ENCODE measurements around the gene SENP8.
"Not testable (repeated sequence)": the region's sequence is repeated elsewhere in the genome, so short reads cannot be mapped to it uniquely, and the experiment has no call there.

SENP8 gene

DNA sequence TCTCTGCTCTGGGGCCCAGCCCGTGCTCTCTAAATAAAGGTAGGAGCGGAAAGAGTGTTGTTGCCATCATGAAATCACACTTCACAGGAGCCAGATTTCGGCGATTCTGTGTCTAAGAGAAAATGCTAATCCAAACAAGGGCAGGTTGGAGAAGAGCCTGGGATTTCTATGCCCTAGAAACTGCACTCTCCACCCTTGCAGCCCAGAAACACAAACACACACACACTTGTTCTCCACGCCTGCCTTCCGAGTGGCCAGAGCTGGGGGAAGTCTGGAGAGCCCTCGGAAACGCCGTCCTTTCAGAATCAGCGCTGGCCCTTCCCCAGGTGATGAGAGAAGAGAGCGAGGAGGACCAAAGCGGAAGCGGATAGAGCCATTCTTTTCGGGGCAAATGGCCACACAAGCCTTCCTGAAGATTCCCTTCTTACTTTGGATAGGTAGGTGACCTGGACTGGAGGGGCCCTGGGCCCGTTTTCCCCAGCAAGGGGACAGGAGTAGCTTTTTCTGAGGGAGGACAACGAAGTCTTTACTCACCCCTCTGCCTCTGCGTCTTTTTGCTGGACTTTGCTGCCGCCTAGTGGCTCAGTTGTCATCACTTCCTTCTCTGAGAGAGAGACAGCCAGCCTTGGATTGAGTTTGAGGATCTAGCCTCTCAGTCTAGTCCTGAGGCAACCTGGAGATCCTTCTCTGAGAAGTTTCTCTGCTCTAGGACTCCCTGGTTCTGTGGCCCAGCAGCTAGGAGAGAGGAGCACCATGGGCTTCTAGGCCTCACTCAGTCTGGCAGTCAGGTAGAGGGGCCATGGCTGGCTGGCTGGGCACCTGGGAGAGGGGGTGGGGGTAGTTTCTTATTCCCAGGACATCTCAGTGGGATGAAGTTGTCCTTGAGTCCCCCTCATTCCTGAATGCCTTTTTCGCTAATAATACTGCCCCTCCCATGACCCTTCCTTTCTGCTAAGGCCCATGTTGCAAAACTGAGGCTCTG lies 37.7 kb downstream of the SENP8 start:
- peak; percentile 79 for DNase-seq

DNA sequence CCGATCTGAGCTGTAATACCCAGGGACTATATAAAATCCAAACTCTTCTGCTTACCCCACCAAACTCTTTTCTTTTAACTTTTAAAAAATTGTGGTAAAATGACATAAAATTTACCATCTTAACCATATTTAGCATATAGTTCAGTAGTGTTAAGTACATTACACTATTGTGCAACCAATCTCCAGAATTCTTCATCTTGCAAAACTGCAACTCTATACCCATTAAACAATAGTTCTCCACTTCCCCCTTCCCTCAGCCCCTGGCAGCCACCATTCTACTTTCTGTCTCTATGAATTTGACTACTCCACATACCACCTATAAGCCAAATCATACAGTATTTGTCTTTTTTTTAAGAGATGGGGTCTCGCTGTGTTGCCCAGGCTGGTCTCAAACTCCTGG lies 38.7 kb downstream of the SENP8 start:
- DNase-seq, result no peak

DNA sequence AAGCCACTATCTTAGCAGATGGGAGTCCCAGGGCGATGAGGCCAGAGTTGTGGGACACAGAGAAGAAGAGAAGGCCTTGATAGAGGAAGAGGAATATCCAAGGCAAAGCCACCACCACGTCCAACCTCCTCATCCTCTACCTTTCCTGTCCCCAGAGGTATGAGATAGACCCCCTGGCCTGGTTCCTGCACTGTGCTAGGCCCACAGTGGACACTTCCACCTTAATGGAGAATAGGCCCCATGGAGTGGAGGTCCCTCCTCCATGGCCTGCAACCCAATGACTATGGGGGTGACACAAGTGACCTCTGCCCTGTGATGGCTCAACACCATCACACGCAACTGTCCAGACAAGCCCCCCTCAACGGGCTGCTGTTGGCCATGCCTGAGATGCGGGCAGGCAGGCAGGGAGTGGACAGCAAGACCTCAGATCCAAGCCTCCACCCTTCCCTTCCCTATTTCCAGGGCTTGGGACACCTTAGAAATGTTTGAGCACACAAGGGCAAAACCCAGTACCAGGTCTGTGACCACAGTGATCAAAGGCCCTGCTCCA lies 42.6 kb downstream of the SENP8 start:
- DNase-seq, result no peak

DNA sequence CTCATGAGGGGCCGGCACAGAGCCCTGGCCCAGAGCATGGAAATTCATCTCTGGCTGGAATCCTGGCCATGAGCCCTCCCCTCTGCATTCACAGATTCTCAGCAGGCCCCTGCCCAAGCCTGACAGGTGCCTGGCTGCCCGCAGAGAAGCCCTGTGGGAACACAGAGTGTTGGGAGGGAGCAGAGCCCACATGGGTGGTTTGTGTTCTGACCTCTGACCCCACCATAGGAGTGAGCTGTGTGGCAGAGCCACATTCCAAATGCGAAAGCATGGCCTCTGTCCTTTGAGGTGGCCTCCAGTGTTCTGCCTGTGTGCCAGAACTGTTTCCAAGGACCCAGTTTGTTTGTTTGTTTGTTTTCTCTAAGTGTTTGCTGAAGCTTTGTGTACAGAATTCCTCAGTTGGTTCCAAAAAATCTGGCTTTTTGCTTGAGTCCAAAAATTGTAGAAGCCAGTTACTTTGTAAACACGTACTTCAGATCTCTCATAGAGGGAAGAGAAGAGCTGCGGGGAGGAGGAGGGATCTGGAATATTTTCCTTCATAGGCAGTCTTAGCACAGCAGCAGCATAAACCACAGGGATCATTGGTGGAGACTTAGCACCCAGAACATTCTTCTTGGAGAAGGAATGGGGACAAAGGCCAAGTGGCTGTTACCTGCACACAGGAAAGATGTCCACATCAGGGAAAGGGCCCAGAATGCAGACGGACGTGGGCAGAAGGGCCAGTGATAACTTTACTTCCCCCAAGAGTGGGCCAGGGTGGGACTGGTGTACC lies 43.3 kb downstream of the SENP8 start:
- DNase-seq, result no peak

DNA sequence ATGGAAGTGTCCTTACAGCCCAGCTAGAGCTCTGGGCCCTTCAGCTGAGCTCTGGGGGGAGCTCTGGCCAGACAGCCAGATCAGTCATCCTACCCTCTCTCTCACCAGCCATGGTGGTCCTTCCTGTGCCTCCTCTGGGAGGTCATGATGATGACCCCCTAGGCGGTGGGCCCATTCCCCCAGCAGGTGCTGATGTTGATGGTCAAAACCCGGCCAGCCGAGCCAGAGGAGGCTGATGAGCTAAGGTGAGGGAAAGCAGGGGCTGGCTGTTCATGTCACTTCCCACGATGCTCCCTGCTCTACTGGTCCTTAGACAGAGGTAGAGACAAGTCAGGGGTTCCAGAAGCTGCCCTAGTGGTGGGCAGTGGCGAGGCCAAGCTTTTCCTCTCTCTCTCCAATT lies 44.4 kb downstream of the SENP8 start:
- DNase-seq, result no peak

DNA sequence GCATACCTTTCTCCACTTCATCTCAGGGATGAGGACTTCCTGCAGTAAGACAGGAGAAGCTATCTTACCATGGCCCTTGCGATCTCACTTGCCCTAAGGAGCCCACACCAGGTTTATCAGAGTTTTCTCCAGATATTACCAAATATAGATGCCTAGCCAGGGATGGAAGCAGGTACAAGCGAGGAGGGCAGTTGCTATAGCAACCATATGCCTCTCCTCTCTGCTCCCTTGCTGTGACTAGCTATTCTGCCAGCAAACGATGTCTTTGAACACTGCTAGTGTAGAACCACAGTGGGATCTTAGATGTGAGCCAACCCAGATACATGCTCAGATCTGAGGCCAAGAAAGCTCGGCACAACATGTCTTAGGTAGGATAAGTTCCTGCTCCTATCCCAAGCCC lies 45.5 kb downstream of the SENP8 start:
- no peak for DNase-seq

DNA sequence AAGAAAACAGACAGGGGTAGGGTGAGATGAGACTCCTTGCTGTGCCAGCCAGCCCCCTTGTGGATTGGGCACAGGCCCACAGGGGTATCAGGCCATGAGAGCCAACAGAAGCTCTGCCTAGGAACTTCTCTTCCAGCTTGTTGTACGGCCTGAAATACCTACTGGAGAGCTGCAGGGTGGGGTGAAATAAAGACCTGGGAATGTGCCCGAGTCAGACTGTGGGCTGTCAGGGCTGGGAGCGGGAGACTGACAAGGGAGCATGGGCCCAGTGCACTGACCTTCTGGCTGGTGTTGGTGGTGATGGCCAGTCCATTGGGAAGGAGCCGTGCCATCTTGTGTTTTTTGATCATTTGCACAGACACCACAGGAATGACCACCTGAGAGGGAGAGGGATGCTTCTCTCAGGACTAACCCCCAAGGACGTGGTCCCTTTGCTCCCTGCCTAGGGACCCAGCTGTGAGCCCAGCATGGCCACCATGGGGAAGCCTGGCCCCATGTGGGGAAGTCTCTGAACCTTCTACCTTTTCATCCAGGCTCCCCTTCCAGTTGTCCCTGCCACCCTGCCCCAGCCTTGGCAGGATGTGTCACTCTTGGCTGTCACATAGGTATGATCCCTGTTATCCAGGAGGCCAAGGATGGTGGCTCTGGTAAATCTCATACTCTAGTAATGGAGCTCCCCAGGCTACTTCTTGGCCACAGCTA lies 48.7 kb downstream of the SENP8 start:
- no peak for DNase-seq

DNA sequence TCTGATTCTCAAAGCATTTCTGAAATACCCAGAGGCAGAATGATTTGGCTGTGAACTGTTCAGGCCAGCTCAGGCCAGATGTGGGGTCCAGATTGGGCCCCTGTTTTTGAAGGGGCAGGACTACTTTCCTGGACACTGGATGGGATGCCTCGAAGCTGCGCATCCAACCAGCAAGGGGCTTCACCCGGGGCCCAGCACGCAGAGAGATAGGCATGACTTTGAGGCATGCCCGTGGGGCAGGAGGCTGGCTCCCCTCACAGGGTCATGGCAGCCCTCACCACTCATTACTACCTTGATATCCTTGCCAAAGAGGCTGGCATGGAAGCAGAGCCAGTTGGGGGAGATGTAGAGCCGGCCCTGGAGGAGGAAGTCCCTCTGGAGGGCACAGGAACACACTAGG lies 49.2 kb downstream of the SENP8 start:
- DNase-seq, result no peak

DNA sequence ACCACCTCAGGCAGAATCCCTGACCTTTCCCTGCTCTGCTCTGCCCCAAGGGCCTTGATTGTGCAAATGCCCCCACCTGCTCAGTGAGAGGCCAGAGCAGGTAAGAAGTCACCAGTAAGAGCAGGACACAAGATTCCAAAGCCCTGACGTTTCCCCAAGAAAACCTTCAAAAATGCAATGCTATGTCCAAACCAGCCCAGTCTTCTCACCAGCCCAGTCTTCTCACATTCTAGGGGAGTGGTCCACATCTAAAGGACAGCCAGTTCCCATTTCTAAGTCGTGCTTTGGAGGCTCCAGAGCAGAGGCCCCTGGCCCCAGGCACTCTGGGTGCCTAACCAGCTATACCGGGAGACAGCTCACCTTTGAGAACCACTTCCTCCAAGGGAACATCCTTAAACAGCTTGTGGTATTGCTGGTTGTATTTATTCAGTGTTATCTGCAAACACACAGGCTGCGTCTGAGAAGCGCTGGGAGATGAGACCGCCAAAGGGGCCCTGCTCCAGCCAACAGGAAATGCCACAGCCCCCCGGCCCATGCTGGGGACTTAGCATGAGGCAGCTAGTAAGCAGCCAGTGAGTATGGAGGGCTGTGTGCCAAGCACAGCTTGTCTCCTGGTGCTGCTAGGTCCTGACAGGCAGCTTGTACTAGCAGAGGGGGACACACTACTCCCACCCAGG lies 50.1 kb downstream of the SENP8 start:
- DNase-seq, result no peak

DNA sequence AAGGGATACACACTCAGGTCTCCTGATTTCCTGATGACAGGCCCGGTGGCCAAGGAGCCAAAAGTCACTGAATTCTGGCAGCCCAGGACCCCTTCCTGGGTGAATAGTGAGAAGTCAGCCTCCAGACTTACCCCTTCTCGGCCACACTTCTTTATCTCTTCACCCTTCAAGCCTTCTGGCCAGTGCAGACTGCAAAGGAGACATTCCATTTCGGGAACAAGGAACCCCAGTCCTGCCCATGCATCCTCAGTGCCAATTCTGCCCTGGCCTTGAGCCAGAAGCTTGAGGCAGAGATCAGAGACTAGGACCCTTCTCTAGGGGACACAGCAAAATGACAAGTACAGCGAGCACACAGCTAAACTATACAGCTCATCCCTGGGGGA lies 50.6 kb downstream of the SENP8 start:
- DNase-seq, result no peak

DNA sequence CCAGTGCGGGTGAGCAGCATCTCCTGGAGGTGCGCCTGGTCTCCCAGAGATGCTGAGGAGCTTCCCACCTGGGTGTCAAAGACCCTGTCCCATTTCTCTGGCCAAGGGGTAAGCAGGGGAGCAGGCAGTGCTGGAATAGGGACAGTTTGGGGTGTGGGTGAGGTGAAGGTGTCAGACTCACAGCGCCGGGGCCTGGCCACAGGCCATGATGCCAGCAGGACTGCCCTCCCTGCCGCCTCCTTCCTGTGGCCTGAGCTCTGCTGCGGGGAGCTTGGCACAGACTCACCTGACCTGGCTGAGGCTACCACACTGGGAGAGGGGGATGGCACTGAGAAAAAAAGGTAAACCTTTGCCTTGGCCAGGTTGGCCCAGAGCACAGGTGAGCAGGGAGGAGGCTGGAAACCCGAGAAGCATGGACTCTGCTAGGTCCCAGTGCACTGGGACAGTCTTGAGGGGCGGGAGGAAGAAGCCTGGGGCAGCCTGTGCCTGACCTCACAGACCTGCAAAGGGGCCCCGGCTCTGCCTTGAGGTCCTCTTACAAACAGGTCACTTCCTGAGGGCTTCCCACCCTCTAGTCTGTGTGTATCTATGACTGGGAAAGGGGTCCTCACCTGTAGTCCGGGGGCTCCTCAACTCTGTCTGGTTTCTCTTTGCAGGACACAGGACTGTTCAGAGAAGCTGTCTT lies 51.2 kb downstream of the SENP8 start:
- no peak for DNase-seq

DNA sequence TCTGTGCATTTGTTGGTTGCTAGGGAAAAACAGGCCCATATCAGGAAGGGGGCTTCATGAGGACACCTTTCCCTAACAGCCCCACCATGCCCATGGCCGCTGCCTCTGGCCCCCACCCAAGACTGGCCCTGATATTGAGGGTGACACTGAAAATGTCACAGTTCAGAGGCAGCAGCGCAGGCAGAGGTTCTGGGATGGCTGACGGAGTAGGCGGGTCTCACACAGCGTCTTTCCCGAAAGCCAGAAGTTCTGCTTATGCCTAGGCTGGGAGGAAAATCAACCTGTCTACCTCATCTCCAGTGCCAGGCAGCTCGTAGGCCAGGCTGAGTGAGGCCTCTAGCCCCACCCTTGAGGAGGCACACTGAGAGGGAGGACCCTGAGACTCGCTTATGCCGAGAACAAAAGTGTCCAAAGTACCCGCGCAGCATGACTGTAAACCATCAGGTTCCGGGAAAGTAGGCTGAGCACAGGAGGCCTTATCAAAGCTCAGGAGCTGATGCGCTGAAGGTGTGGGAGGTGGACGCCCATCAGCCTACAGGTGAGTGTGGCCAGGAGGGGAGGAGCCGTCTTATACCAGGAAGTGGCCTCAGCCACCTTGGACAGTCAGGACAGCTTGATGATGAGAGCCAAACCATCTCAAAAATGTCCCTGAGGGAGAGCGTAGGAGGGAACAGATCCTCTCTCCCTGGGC lies 51.9 kb downstream of the SENP8 start:
- DNase-seq, result no peak

DNA sequence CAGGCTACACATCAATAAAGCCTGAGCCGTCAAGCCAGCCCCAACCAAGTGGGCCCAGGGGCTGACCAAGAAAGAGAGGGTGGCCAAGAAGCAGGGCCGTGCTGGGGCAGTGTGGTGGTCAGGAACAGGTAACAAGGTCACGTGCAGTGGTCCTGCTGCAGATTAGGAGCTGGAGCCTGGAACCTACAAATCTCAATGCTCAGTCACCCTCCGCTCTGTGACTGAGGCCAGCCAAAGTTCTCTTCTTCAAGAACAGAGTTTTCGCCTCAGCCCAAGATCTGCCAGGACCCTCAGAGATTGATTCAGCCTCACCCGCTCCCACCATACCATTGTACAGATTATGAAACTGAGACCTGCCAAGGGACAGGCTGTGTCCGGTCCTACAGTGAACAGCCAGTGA lies 52.5 kb downstream of the SENP8 start:
- DNase-seq, result no peak

DNA sequence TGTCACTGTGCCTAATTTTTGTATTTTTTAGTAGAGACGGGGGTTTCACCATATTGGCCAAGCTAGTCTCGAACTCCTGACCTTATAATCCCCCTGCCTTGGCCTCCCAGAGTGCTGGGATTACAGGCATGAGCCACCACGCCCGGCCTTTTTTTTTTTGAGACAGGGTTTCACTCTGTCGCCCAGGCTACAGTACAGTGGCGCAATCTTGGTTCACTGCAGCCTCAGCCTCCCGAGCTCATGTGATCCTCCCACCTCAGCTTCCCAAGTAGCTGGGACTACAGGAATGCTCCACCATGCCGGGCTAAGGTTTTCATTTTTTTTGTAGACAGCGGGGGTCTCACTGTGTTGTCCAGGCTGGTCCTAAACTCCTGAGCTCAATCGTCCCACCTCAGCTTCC lies 53.8 kb downstream of the SENP8 start:
- not testable (repeated sequence) for DNase-seq

DNA sequence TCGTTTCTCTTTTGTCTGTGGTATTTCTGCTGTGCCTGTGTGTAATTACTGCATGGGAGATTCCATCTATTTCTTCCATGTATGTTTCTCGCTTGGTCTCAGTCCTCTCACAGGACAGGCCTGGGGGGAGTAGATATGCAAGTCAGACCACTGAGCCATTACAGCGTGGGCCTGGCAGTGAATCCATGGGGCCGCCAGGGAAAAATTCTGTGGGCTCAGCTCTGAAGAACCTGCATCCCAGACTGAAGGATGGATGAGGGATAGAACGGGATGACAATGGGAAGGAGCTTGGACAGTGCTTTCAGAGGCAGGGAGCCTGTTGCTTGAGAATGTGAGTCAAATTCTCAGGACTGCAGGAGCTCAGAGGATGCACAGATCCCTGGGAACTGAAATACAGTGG lies 54.6 kb downstream of the SENP8 start:
- DNase-seq, result no peak

DNA sequence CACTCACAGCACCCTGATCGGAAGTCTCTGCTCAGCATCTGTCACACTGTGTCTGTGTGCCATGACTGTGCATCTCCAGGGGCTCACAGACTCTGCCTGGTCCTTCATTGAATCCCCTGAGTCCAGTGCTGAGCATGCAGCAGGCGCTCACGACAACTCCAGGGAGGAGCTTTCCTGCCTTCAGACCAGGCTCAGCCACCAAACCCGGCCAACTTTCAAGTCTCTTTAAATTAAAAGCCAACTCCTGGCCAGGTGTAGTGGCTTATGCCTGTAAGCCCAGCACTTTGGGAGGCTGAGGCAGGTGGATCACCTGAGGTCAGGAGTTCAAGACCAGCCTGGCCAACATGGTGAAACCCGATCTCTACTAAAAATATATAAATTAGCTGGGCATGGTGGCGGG lies 55.2 kb downstream of the SENP8 start:
- DNase-seq, result no peak

DNA sequence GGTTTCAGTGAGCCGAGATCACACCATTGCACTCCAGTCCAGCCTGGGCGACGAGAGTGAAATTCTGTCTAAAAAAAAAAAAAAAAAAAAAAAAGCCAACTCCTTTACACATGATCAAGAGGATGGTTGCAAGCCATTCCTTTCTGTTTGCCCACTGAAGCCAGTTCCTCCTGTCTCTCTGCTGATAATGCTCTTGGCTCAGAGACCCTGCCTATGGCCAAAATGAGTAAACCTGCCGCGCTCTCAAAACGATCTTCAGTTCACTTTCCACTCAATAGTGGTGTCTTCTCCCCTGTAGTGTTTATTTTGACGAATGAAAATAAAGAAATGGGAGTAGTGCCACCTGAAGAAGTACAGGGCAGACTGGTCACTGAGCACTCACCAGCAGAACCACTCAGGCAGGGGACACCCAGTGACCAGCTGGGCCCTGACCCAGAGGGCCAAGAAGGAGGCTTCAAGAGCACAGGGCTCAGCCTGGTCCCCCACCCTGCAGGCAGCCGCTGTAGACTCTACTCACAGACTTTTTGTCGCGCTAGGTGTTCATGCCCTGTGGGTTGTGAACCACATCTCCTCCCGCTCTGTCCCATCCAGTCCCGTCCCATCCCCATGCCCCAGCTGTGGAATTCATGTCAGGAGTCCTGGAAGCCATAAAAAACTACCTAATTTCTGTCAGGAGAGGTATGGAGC lies 55.8 kb downstream of the SENP8 start:
- no peak for DNase-seq

DNA sequence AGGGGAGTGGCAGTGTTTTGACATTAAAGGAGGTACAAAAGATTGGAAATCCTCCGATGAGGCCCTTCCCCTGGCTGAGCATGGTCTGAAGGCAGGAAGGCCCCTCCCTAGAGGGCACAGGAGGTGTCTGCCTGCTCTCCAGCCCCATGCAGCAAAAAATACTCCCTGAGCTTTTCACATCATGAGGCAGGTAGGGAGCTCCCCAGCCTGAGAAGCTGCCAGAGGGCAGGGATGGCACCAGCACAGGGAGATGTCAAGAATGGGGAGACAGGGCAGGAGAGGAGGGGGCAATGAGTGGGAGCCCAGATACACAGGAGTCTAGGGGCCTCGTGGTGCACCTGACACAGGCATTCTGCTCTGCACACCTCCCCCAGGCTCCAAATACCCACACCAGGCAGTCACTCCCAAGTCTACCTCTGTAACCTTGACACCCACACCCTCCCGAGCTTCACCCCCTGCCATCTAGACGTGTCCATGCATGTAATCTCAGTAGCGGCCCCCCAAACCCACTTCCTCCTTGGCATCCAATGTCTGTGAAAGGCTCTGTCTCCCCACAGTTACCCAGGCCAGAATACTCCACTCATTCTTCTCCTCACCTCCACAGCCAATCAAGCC lies 56.5 kb downstream of the SENP8 start:
- DNase-seq, result no peak

DNA sequence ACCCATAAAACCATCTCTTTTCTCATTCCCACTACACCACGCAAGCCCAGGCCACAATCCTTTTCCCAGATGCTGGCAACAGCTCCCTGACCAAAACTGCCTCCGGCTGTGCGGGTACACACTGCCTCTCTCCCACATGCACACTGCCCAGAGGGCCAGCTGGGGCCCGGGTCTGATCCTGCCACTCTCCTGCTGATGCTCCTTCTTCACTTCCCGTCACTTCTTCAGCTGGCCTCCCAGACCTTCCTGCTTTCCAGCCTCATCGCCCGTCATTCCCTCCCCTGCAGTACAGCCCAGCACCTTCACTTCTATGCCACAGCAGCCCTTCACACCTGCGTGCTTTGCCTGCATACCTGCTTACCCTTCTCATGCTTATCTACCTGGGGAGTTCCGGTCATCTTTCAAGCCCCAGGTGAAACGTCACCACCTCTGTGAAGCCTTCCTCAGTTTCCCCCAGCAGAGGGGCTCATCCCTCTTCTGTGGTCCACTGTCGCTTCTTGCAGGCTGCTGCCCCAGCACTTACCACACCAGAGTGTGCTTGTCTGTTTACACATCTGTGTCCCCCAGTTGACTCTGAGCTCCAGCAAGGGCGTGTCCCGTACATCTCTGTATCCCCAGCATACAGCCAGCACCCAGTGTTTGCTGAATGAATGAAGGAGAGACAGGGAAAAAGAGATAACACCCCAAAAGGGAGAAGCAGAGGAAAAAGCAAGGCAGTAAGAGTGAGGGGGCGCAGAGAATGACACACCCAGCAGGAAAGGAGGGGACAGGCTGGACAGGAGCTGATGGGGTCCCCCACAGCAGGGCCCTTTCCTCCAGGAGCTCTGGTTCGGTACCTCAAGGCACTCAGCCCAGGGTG lies 57.2 kb downstream of the SENP8 start:
- no peak for DNase-seq
